Esophagus muscularis mucosa (tissue), 4 donors: ENCODE results near the gene CLCC1.

Source experiments
- EP300 ChIP-seq: sonication (generic); formaldehyde crosslinking; IDR thresholded peaks from one replicate; pipeline ENCODE4 v1.6.1; 2017; ENCODE audit warnings: antibody characterized with exemption
- POLR2A ChIP-seq: fragments of 450-650 bp; IDR thresholded peaks from one replicate; pipeline ENCODE4 v1.6.1; 2017; ENCODE audit warnings: antibody characterized with exemption, moderate library complexity, mild to moderate bottlenecking, low read depth
- POLR2AphosphoS5 ChIP-seq, 2 donors: sonication (generic); formaldehyde crosslinking; IDR thresholded peaks; one replicate each; pipeline ENCODE4 v1.6.1; 2017; ENCODE audit warnings: antibody characterized with exemption in 2 of 2
- TF ChIP-seq, protein P1 (sequence below), 3 experiments: fragments of 200-600 bp in 2 of 3; fragments of 450-650 bp in 1 of 3; sonication (generic) in 2 of 3; IDR thresholded peaks; one replicate each; pipeline ENCODE4 v1.5.1; 2017 to 2019; ENCODE audit warnings: antibody characterized with exemption in 3 of 3, mild to moderate bottlenecking in 2 of 3, moderate library complexity in 1 of 3

DNA sequence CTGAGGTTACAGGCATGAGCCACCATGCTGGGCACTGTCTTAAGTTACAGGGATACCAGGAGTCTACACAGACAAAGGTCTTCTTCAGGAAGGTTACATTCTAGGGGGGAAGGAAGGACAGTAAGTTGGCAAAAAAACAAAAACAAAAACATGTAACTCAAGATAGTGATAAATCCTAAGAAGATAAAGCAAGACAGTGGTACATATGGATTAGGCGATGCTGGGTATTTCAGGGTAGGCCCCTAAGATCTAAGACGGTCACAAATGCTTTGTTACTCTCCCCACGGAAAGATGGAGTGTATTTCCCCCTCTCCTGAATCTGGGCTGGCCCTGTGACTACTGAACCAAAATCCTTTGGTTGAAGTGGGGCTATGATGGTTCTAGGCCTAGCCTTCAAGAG lies 8.2 kb downstream of the CLCC1 start:
- TF ChIP-seq POLR2AphosphoS5 (IDR thresholded peaks at IDR 0.05) (no peak), EP300 (no peak), POLR2A (no peak)
- TF ChIP-seq, protein P1, sequence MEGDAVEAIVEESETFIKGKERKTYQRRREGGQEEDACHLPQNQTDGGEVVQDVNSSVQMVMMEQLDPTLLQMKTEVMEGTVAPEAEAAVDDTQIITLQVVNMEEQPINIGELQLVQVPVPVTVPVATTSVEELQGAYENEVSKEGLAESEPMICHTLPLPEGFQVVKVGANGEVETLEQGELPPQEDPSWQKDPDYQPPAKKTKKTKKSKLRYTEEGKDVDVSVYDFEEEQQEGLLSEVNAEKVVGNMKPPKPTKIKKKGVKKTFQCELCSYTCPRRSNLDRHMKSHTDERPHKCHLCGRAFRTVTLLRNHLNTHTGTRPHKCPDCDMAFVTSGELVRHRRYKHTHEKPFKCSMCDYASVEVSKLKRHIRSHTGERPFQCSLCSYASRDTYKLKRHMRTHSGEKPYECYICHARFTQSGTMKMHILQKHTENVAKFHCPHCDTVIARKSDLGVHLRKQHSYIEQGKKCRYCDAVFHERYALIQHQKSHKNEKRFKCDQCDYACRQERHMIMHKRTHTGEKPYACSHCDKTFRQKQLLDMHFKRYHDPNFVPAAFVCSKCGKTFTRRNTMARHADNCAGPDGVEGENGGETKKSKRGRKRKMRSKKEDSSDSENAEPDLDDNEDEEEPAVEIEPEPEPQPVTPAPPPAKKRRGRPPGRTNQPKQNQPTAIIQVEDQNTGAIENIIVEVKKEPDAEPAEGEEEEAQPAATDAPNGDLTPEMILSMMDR (IDR thresholded peaks at IDR 0.05) = no peak
